D721Med (cell line): ENCODE data around the gene NATD1.

ENCODE experiments used
- DNase-seq: peaks from one replicate; pipeline ENCODE4 v3.0.0; 2011; ENCODE audit warnings: low spot score; ENCODE audit not compliant: insufficient read length
- FAIRE-seq: peaks from 2 replicates; lab custom pipeline; 2011; peaks lifted over from hg19 to GRCh38; lab: Jason Lieb, UNC
- TF ChIP-seq, protein P1 (sequence below): IDR thresholded peaks from 2 replicates; pipeline ENCODE4 v1.5.1; 2012; ENCODE audit warnings: mild to moderate bottlenecking, control low read depth; ENCODE audit not compliant: insufficient read depth; ENCODE audit errors: missing control alignments

NATD1 gene

DNA sequence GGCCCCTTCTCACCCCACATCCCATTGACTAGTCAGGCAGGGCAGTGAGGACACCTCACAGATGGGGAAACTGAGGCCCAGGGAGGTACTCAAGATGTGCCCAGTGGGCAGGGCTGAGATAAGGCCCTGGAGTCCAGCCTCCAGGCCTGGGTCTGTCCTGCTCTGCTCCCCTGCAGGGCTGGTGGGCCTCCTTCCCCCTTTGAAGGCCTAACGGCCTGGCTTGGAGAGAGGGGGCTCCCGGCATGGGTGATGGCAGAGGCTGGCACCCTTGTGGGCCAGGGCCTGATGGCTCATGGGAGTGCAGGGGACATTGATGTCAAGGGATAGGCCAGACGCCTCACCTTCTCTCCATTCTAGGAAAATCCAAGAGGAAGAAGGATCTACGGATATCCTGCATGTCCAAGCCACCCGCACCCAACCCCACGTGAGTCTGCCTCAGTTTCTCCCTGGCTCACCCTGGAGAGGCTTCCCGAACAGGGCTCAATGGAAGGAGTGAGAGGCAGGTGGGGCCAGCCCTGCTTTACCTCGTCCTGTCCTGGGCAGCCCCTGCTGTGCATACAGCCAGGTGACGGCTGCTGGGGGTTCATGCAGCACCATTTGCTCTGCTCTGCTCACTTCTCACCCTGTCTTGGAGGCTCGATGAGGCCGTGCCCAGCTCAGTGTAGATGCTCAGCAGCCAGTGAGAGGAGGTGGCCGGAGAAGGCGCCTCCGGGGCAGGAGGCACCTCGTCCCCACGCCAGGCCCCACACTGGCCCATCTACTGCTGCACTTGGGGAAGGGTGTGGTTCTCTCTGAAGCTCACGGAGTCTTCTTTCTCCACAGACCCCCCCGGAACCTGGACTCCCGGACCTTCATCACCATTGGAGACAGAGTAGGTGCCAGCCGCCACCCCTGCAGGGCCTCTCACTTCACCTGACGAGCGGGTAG lies 45.1 kb upstream of the NATD1 start:
- DNase-seq (no peak), FAIRE-seq (no peak)
- TF ChIP-seq, protein P1, sequence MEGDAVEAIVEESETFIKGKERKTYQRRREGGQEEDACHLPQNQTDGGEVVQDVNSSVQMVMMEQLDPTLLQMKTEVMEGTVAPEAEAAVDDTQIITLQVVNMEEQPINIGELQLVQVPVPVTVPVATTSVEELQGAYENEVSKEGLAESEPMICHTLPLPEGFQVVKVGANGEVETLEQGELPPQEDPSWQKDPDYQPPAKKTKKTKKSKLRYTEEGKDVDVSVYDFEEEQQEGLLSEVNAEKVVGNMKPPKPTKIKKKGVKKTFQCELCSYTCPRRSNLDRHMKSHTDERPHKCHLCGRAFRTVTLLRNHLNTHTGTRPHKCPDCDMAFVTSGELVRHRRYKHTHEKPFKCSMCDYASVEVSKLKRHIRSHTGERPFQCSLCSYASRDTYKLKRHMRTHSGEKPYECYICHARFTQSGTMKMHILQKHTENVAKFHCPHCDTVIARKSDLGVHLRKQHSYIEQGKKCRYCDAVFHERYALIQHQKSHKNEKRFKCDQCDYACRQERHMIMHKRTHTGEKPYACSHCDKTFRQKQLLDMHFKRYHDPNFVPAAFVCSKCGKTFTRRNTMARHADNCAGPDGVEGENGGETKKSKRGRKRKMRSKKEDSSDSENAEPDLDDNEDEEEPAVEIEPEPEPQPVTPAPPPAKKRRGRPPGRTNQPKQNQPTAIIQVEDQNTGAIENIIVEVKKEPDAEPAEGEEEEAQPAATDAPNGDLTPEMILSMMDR = no peak

- DNase-seq = no peak
- TF ChIP-seq, protein P1 = no peak
- FAIRE-seq = no peak
Measured at GRCh38 chr17:21297597-21297996, 44.4 kb upstream of the NATD1 start.

- FAIRE-seq = no peak
- TF ChIP-seq, protein P1 = no peak
- DNase-seq = no peak
Measured at GRCh38 chr17:21297026-21297520, 43.9 kb upstream of the NATD1 start.

DNA sequence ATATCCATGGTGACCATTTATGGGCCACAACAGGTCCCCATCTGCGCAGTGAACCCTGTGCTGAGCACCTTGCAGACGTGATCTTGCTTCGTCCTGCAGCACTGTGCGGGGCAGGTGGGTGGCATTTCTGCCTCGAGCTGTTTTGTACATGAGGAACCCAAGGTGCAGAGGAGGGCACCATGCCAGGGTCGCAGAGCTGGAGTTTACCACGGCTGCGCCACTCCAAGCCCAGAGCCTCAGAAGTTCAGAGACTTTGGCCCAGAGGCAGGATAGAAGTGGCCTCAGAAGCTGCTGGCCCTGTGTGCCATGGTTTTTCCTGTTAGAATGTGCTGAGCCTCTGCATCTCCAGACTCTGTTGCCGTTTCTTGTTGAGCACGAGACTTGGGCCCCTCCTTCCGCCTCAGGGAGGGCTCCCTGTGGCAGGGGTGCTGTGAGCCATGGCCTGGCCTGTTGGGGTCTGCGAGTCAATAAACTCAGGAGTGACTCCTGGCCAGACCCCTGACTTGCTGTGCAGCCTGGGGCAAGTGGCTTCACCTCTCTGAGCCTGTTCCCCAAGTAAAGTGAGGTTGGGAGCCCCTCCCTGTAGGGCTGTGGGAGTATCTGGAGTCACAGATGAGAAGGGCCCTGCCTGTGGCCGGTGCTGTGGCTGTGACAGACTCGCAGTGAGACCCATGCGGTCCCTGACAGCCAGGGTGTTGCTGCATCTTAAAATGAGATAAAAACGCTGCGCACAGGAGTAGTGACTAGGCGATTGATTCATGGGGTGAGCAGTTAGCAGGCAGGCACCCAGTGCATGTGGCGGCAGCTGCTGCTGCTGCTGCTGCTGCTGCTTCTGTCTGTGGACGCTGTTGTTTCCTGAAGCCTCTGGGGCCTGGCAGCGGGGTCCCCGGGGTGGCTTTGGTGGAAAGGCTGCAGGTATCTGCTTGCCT lies 43.2 kb upstream of the NATD1 start:
- TF ChIP-seq, protein P1 = no peak
- no peak for FAIRE-seq
- no peak for DNase-seq

- FAIRE-seq (no peak), DNase-seq (no peak)
- TF ChIP-seq, protein P1 = no peak
Measured at GRCh38 chr17:21295036-21295952, 42.1 kb upstream of the NATD1 start.

GRCh38 chr17:21294321-21295035 lies 41.3 kb upstream of the NATD1 start:
- FAIRE-seq (no peak), DNase-seq (no peak)
- TF ChIP-seq, protein P1 = no peak
